RWPE2 (cell line): ENCODE measurements around the gene MT1H.

Experiments used
- ATAC-seq: fragments of 200-7000 bp; cut with Tn5 transposase; 3 replicates; pipeline ENCODE4 v1.9.1; 2021; ENCODE audit warnings: low read depth
- DNase-seq: peaks from one replicate; pipeline ENCODE4 v3.0.0-alpha.2; 2020; ENCODE audit warnings: low spot score
- H3K27ac ChIP-seq: fragments of 450-650 bp; 2 replicates; pipeline ENCODE4 v1.5.1; 2017; ENCODE audit warnings: mild to moderate bottlenecking; ENCODE audit not compliant: poor library complexity, severe bottlenecking
- H3K27me3 ChIP-seq: fragments of 250-450 bp; sonication (Bioruptor Pico); 2 replicates; pipeline ENCODE4 v1.5.1; 2021; ENCODE audit warnings: mild to moderate bottlenecking, moderate library complexity; ENCODE audit not compliant: insufficient read depth, poor library complexity, severe bottlenecking
- H3K36me3 ChIP-seq: fragments of 250-450 bp; sonication (Bioruptor Pico); 2 replicates; pipeline ENCODE4 v1.5.1; 2020; ENCODE audit warnings: low read depth, mild to moderate bottlenecking, moderate library complexity
- H3K4me1 ChIP-seq: fragments of 250-450 bp; sonication (Bioruptor Pico); 2 replicates; pipeline ENCODE4 v1.5.1; 2021; ENCODE audit warnings: mild to moderate bottlenecking, moderate library complexity; ENCODE audit not compliant: insufficient read depth, poor library complexity, severe bottlenecking
- H3K4me3 ChIP-seq: fragments of 250-450 bp; sonication (Bioruptor Pico); 2 replicates; pipeline ENCODE4 v1.5.1; 2021; ENCODE audit warnings: mild to moderate bottlenecking, moderate library complexity; ENCODE audit not compliant: severe bottlenecking
- H3K9me3 ChIP-seq: fragments of 250-450 bp; sonication (Bioruptor Pico); 2 replicates; pipeline ENCODE4 v1.5.1; 2021; ENCODE audit warnings: mild to moderate bottlenecking, moderate library complexity; ENCODE audit not compliant: severe bottlenecking
- CTCF ChIP-seq: fragments of 450-650 bp; IDR thresholded peaks from one replicate; pipeline ENCODE4 v1.5.1; 2017; ENCODE audit warnings: mild to moderate bottlenecking, moderate library complexity; ENCODE audit not compliant: poor library complexity, severe bottlenecking

The MT1H gene

GRCh38 chr16:56629531-56629930 is 40.1 kb upstream of the MT1H start:
- H3K27me3 ChIP-seq: no peaks in the 10 kb centered on the region
- ATAC-seq: no peak
- no peak for DNase-seq
- H3K4me1 ChIP-seq: peaks cover 5% of the 10 kb centered on the region
- TF ChIP-seq CTCF: no peak
- no peaks in the 10 kb centered on the region for H3K9me3 ChIP-seq
- no peak overlapping the region for H3K4me3 ChIP-seq
- H3K27ac ChIP-seq: no peak overlapping the region
- peaks cover 11% of the 10 kb centered on the region for H3K36me3 ChIP-seq

GRCh38 chr16:56630134-56630533 is 39.5 kb upstream of the MT1H start:
- Histone ChIP-seq H3K27ac (no peak overlapping the region), H3K36me3 (peaks cover 11% of the 10 kb centered on the region), H3K4me3 (no peak overlapping the region), H3K9me3 (no peaks in the 10 kb centered on the region), H3K27me3 (no peaks in the 10 kb centered on the region), H3K4me1 (peaks cover 5% of the 10 kb centered on the region)
- no peak for DNase-seq
- ATAC-seq: no peak
- no peak for TF ChIP-seq CTCF

- Histone ChIP-seq H3K4me3 (no peak overlapping the region), H3K9me3 (no peaks in the 10 kb centered on the region), H3K36me3 (peaks cover 7% of the 10 kb centered on the region), H3K27ac (no peak overlapping the region), H3K27me3 (no peaks in the 10 kb centered on the region), H3K4me1 (peaks cover 5% of the 10 kb centered on the region)
- ATAC-seq (no peak), DNase-seq (no peak)
- TF ChIP-seq CTCF: no peak
Measured at GRCh38 chr16:56631197-56631596, 38.4 kb upstream of the MT1H start.

- no peak for TF ChIP-seq CTCF
- no peak overlapping the region for H3K27ac ChIP-seq
- ATAC-seq: no peak
- no peaks in the 10 kb centered on the region for H3K27me3 ChIP-seq
- no peaks in the 10 kb centered on the region for H3K9me3 ChIP-seq
- peaks cover 4% of the 10 kb centered on the region for H3K4me1 ChIP-seq
- no peak for DNase-seq
- H3K4me3 ChIP-seq: no peak overlapping the region
- peaks cover 3% of the 10 kb centered on the region for H3K36me3 ChIP-seq
Measured at GRCh38 chr16:56631832-56632155, 37.8 kb upstream of the MT1H start.

GRCh38 chr16:56632156-56632847 is 37.3 kb upstream of the MT1H start, which contains the start of gene MT1M:
Gene MT1M (plus strand): TSS chr16:56632659. CDS start chr16:56632732, 73 bp downstream.
- Histone ChIP-seq H3K4me1 (no peaks in the 10 kb centered on the region), H3K4me3 (no peak within 1 kb of the TSS), H3K9me3 (no peaks in the 10 kb centered on the region), H3K27me3 (no peaks in the 10 kb centered on the region), H3K27ac (no peak within 1 kb of the TSS), H3K36me3 (no peaks in the 10 kb centered on the region)
- DNase-seq: no peak
- no peak for TF ChIP-seq CTCF
- no peak for ATAC-seq
